NCI-H1092 treated with DMSO at 0.1 percent for 48 hours (cell line): ENCODE measurements around the gene NUDT8.
"Not testable (repeated sequence)": the region's sequence is repeated elsewhere in the genome, so short reads cannot be mapped to it uniquely, and the experiment has no call there.

ENCODE experiments used
- DNase-seq: peaks from one replicate; lab custom pipeline; 2025; lab: John Stamatoyannopoulos, UW

NUDT8 gene

GRCh38 chr11:67592880-67593564, 36.7 kb downstream of the NUDT8 start:
- DNase-seq: no peak

- not testable (repeated sequence) for DNase-seq
Observed at GRCh38 chr11:67588899-67589415, 40.8 kb downstream of the NUDT8 start.

- no peak for DNase-seq
Observed at GRCh38 chr11:67588136-67588503, 41.6 kb downstream of the NUDT8 start.

DNA sequence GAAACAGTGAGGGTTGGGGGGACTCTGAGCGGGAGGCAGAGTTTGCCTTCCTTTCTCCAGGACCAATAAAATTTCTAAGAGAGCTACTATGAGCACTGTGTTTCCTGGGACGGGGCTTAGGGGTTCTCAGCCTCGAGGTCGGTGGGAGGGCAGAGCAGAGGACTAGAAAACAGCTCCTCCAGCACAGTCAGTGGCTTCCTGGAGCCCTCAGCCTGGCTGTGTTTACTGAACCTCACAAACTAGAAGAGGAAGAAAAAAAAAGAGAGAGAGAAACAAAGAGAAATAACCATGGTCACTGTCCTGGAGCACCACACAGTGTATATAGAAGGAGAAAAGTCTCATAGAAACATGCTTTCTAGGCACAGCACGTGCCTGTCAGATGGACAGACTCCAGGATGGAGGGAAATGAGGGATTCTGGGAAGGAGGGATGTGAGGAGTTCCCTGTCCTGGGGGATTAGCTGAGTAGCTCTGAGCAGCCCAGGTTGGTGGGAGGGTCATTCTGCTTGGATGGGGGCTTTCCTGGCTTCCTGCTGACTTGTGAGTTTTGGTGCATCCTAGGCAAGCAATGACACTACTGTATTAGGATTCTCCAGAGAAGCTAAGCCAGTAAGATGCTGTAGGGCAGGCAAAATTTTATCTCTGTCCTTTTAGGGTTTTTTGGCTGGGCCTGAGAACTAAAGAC, 43.0 kb downstream of the NUDT8 start:
- DNase-seq: no peak

GRCh38 chr11:67585911-67586310, 43.8 kb downstream of the NUDT8 start:
- no peak for DNase-seq

GRCh38 chr11:67584881-67585873, 44.6 kb downstream of the NUDT8 start:
- no peak for DNase-seq

- DNase-seq: no peak
Observed at GRCh38 chr11:67584205-67584880, 45.4 kb downstream of the NUDT8 start.

GRCh38 chr11:67583247-67584204, 46.2 kb downstream of the NUDT8 start, which contains the start of gene GSTP1:
TSS of gene GSTP1 (plus strand) at chr11:67583812. CDS start at chr11:67583844, 32 bp downstream.
- DNase-seq: peak; percentile 83

DNA sequence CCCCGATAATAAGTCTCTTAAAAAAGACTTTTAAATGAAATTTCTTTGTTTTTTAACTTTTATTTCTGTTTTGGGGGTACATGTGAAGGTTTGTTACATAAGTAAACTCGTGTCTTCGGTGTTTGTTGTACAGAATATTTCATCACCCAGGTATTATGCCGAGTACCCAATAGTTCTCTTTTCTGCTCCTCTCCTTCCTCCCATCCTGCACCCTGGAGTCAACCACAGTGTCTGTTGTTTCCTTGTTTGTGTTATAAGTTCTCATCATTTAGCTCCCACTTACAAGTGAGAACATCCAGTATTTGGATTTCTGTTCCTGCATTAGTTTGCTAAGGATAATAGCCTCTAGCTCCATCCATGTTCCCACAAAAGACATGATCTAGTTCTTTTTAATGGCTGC, 47.7 kb downstream of the NUDT8 start:
- DNase-seq: no peak

DNA sequence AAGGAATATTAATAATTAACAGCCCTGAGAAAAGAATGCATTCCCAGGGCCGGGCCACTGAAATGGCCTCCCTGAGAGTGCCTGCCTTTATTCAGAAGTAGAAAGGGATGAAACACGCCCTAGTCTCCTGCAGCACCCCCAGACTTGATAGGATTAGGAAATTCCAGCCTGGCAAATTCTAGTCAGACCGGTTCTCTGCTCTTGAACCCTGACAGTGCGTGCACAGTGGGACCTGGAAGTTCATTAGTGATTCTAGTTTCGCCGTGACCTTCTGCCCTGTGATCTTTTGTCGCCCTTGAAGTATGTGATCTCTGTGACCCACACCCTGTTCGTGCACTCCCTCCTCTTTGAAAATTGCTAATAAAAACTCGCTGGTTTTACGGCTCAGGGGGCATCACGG, 48.3 kb downstream of the NUDT8 start:
- no peak for DNase-seq

- no peak for DNase-seq
Observed at GRCh38 chr11:67577951-67578350, 51.8 kb downstream of the NUDT8 start.
